ENCODE measurements around the gene SLC35E2B.
"Not testable (repeated sequence)": the region's sequence is repeated elsewhere in the genome, so short reads cannot be mapped to it uniquely, and the experiment has no call there.

GRCh38 chr1:1728308-1729005, 35.9 kb upstream of the SLC35E2B start:
- peak; percentile 37 for TF ChIP-seq POLR2A (IDR thresholded peaks at IDR 0.05; ENCODE audit: low read length)
- not testable (repeated sequence) for TF ChIP-seq GATA1 (IDR thresholded peaks at IDR 0.05; ENCODE audit: low read depth, low read length)

All from erythroblast (primary cell).